Activated gamma-delta T cell treated with Interleukin-2 at 50 U/mL for 16 hours (primary cell): Measurements from ENCODE around the gene PHF20.
"Not testable (repeated sequence)": the region's sequence is repeated elsewhere in the genome, so short reads cannot be mapped to it uniquely, and the experiment has no call there.

ENCODE experiments used
- DNase-seq: peaks from one replicate; pipeline ENCODE4 v3.0.0-alpha.2; 2020

The PHF20 gene

GRCh38 chr20:35783811-35784210, 12.0 kb downstream of the PHF20 start:
- DNase-seq = not testable (repeated sequence)

- not testable (repeated sequence) for DNase-seq
Measured at GRCh38 chr20:35785541-35785940, 13.7 kb downstream of the PHF20 start.

GRCh38 chr20:35788796-35789195, 17.0 kb downstream of the PHF20 start:
- DNase-seq = no peak

GRCh38 chr20:35791097-35791496, 19.3 kb downstream of the PHF20 start:
- no peak for DNase-seq

- DNase-seq = no peak
Measured at GRCh38 chr20:35791821-35792220, 20.0 kb downstream of the PHF20 start.

GRCh38 chr20:35792740-35793139, 20.9 kb downstream of the PHF20 start:
- no peak for DNase-seq

GRCh38 chr20:35796571-35796970, 24.8 kb downstream of the PHF20 start:
- DNase-seq = no peak

GRCh38 chr20:35801865-35802264, 30.1 kb downstream of the PHF20 start:
- DNase-seq = no peak

GRCh38 chr20:35806075-35806474, 34.3 kb downstream of the PHF20 start:
- no peak for DNase-seq

- DNase-seq = no peak
Measured at GRCh38 chr20:35807877-35808276, 36.1 kb downstream of the PHF20 start.

- DNase-seq = no peak
Measured at GRCh38 chr20:35820715-35821114, 48.9 kb downstream of the PHF20 start.

- DNase-seq = no peak
Measured at GRCh38 chr20:35821807-35822242, 50.0 kb downstream of the PHF20 start.

GRCh38 chr20:35823147-35823546, 51.3 kb downstream of the PHF20 start:
- no peak for DNase-seq

- no peak for DNase-seq
Measured at GRCh38 chr20:35823937-35824336, 52.1 kb downstream of the PHF20 start.

GRCh38 chr20:35826397-35826998, 54.7 kb downstream of the PHF20 start:
- DNase-seq = no peak

GRCh38 chr20:35828434-35828833, 56.6 kb downstream of the PHF20 start:
- DNase-seq = no peak

GRCh38 chr20:35828916-35829315, 57.1 kb downstream of the PHF20 start:
- no peak for DNase-seq

- no peak for DNase-seq
Measured at GRCh38 chr20:35830264-35830663, 58.4 kb downstream of the PHF20 start.

GRCh38 chr20:35831029-35831428, 59.2 kb downstream of the PHF20 start:
- DNase-seq = no peak

GRCh38 chr20:35831971-35832370, 60.2 kb downstream of the PHF20 start:
- no peak for DNase-seq

- no peak for DNase-seq
Measured at GRCh38 chr20:35833241-35833640, 61.4 kb downstream of the PHF20 start.

- no peak for DNase-seq
Measured at GRCh38 chr20:35837577-35838195, 65.9 kb downstream of the PHF20 start.

- DNase-seq = no peak
Measured at GRCh38 chr20:35838205-35838604, 66.4 kb downstream of the PHF20 start.

- DNase-seq = no peak
Measured at GRCh38 chr20:35839904-35840303, 68.1 kb downstream of the PHF20 start.

- no peak for DNase-seq
Measured at GRCh38 chr20:35840421-35840820, 68.6 kb downstream of the PHF20 start.
